Measurements from ENCODE around the gene SPEG. TPM values are rescaled to one million over a fixed set of nuclear protein-coding genes. Genes with fewer than 3 reads are reported as not detected.

The SPEG gene
- total RNA-seq, 2 experiments from 2014 or later = 15.3 to 17.7 TPM

- Mint-ChIP-seq H3K4me1 (ENCODE audit: low read depth) (peaks cover 25% of the 10 kb centered on the region), H3K36me3 (ENCODE audit: low read depth) (peaks cover 5% of the 10 kb centered on the region), H3K4me3 (no peak within 1 kb of the TSS), H3K27me3 (peaks cover 84% of the 10 kb centered on the region), H3K9me3 (no peaks in the 10 kb centered on the region), H3K27ac (no peak within 1 kb of the TSS)
- H3K4me3 ChIP-seq (ENCODE audit: low read length) = no peak within 1 kb of the TSS
- peaks cover 27% of the 10 kb centered on the region for H3K4me1 ChIP-seq (ENCODE audit: insufficient read depth, low read length)
- H3K27ac ChIP-seq (ENCODE audit: low read depth in 1 of 2, low read length in 2 of 2) = no peak within 1 kb of the TSS
- TF ChIP-seq, protein P1, sequence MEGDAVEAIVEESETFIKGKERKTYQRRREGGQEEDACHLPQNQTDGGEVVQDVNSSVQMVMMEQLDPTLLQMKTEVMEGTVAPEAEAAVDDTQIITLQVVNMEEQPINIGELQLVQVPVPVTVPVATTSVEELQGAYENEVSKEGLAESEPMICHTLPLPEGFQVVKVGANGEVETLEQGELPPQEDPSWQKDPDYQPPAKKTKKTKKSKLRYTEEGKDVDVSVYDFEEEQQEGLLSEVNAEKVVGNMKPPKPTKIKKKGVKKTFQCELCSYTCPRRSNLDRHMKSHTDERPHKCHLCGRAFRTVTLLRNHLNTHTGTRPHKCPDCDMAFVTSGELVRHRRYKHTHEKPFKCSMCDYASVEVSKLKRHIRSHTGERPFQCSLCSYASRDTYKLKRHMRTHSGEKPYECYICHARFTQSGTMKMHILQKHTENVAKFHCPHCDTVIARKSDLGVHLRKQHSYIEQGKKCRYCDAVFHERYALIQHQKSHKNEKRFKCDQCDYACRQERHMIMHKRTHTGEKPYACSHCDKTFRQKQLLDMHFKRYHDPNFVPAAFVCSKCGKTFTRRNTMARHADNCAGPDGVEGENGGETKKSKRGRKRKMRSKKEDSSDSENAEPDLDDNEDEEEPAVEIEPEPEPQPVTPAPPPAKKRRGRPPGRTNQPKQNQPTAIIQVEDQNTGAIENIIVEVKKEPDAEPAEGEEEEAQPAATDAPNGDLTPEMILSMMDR (IDR thresholded peaks at IDR 0.05) = no peak
- no peaks in the 10 kb centered on the region for H3K36me3 ChIP-seq (ENCODE audit: insufficient read depth, low read length)
- H3K27me3 ChIP-seq (ENCODE audit: control insufficient read depth in 1 of 2, insufficient read depth in 2 of 2, low read length in 2 of 2) = peaks cover 61 to 97% of the 10 kb centered on the region in 2 experiments
- intact Hi-C loops (cut with DNase I, micrococcal nuclease) = no loop called here
- ChIA-PET CTCF (interaction anchor here (1.6 kb wide), 1 partner anchor 16 kb away, joined by 5 read pairs; no protein-coding TSS in a partner anchor), POLR2A (no interaction called here)
- peaks cover 0 to 29% of the 10 kb centered on the region in 2 experiments for H3K9me3 ChIP-seq (ENCODE audit: control insufficient read depth in 1 of 2, insufficient read depth in 1 of 2, low read length in 2 of 2)
- peak; percentile 21 for ATAC-seq (ENCODE audit: poor library complexity)
- peak in 1 of 14 experiments; percentile 26 for DNase-seq
These were observed 79.6 kb downstream of the SPEG start, which contains the start of gene ASIC4 for GRCh38 chr2:219514196-219514761. TSS of gene ASIC4 (plus strand) at chr2:219514482. CDS start at chr2:219514725, 243 bp downstream.

- DNase-seq = no peak
- Mint-ChIP-seq H3K27ac (no peak overlapping the region), H3K36me3 (ENCODE audit: low read depth) (peaks cover under 1% of the 10 kb centered on the region), H3K4me1 (ENCODE audit: low read depth) (peaks cover 20% of the 10 kb centered on the region), H3K9me3 (no peaks in the 10 kb centered on the region), H3K27me3 (peaks cover 82% of the 10 kb centered on the region), H3K4me3 (no peak overlapping the region)
- TF ChIP-seq, protein P1 (IDR thresholded peaks at IDR 0.05) = no peak
- intact Hi-C loops (cut with DNase I, micrococcal nuclease) = no loop called here
- Histone ChIP-seq H3K4me3 (ENCODE audit: low read length) (no peak overlapping the region), H3K36me3 (ENCODE audit: insufficient read depth, low read length) (no peaks in the 10 kb centered on the region), H3K27me3 (ENCODE audit: control insufficient read depth in 1 of 2, insufficient read depth in 2 of 2, low read length in 2 of 2) (peaks cover 60 to 98% of the 10 kb centered on the region in 2 experiments), H3K9me3 (ENCODE audit: control insufficient read depth in 1 of 2, insufficient read depth in 1 of 2, low read length in 2 of 2) (peaks cover 0 to 29% of the 10 kb centered on the region in 2 experiments), H3K27ac (ENCODE audit: low read depth in 1 of 2, low read length in 2 of 2) (no peak overlapping the region), H3K4me1 (ENCODE audit: insufficient read depth, low read length) (peaks cover 22% of the 10 kb centered on the region)
- no peak for ATAC-seq (ENCODE audit: poor library complexity)
- ChIA-PET POLR2A (no interaction called here), CTCF (interaction anchor here (1.6 kb wide), 1 partner anchor 15 kb away, joined by 5 read pairs; no protein-coding TSS in a partner anchor)
These were observed 80.2 kb downstream of the SPEG start for GRCh38 chr2:219514836-219515235.

GRCh38 chr2:219515874-219516629, 81.4 kb downstream of the SPEG start:
- Mint-ChIP-seq H3K27ac (no peak overlapping the region), H3K27me3 (peaks cover 81% of the 10 kb centered on the region), H3K4me1 (ENCODE audit: low read depth) (peaks cover 14% of the 10 kb centered on the region), H3K9me3 (no peaks in the 10 kb centered on the region), H3K4me3 (no peak overlapping the region), H3K36me3 (ENCODE audit: low read depth) (no peaks in the 10 kb centered on the region)
- H3K4me1 ChIP-seq (ENCODE audit: insufficient read depth, low read length) = peaks cover 13% of the 10 kb centered on the region
- H3K4me3 ChIP-seq (ENCODE audit: low read length) = no peak overlapping the region
- TF ChIP-seq, protein P1 (IDR thresholded peaks at IDR 0.05) = no peak
- ChIA-PET POLR2A (no interaction called here), CTCF (no interaction called here)
- H3K27ac ChIP-seq (ENCODE audit: low read depth in 1 of 2, low read length in 2 of 2) = no peak overlapping the region
- intact Hi-C loops (cut with DNase I, micrococcal nuclease) = no loop called here
- H3K9me3 ChIP-seq (ENCODE audit: control insufficient read depth in 1 of 2, insufficient read depth in 1 of 2, low read length in 2 of 2) = peaks cover 0 to 19% of the 10 kb centered on the region in 2 experiments
- DNase-seq (no peak), ATAC-seq (ENCODE audit: poor library complexity) (no peak)
- H3K36me3 ChIP-seq (ENCODE audit: insufficient read depth, low read length) = no peaks in the 10 kb centered on the region
- H3K27me3 ChIP-seq (ENCODE audit: control insufficient read depth in 1 of 2, insufficient read depth in 2 of 2, low read length in 2 of 2) = peaks cover 55 to 97% of the 10 kb centered on the region in 2 experiments
